GM12892 (cell line): ENCODE measurements around the gene XRN1.

Source experiments
- POLR2A ChIP-seq: IDR thresholded peaks from 2 replicates; pipeline ENCODE4 v1.6.1; 2011; ENCODE audit warnings: low read depth, low read length, control low read depth
- POLR2AphosphoS5 ChIP-seq: IDR thresholded peaks from 2 replicates; pipeline ENCODE4 v1.6.1; 2011; ENCODE audit warnings: low read depth, low read length, control low read depth
- TAF1 ChIP-seq: IDR thresholded peaks from 2 replicates; pipeline ENCODE4 v1.6.1; 2011; ENCODE audit warnings: low read depth, mild to moderate bottlenecking, control low read depth, low read length, borderline replicate concordance

DNA sequence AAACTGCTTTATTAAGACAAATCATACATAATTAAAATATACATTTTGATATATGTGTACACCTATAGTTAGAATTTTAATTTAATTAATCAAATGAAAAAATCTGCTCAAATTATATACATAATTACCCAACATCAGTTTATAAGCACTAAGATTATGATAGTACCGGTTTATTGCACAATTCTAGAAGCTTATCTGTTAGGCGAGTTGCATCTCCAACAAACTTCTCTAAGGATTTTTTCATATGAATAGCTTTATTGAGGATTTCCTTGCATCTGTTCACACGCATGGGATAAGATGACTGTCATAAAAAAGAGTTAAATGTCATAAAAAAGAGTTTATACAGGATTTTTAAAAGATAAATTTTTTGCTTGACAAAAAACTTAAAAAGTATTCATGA lies 19.9 kb upstream of the XRN1 start:
- no peak for TF ChIP-seq POLR2A
- no peak for TF ChIP-seq TAF1
- no peak for TF ChIP-seq POLR2AphosphoS5
